ENCODE results near the gene MYZAP. TPM values are rescaled to one million over a fixed set of nuclear protein-coding genes. Genes with fewer than 3 reads are reported as not detected.

The MYZAP gene
- polyA plus RNA-seq, 1 donor from 2014 or later: not detected

- no peaks in the 10 kb centered on the region for H3K36me3 ChIP-seq (ENCODE audit: insufficient read depth, low read length)
- no peaks in the 10 kb centered on the region for H3K79me2 ChIP-seq (replicated peaks; ENCODE audit: insufficient read depth, low read length)
- TF ChIP-seq EP300 (conservative IDR thresholded peaks at IDR 0.05; ENCODE audit: poor library complexity, severe bottlenecking) (no peak), MXI1 (conservative IDR thresholded peaks at IDR 0.05; ENCODE audit: poor library complexity, severe bottlenecking) (no peak), EZH2 (IDR thresholded peaks at IDR 0.05; ENCODE audit: borderline replicate concordance, insufficient read depth, low read length, poor library complexity, severe bottlenecking) (no peak)
- no peak overlapping the region for H3K4me2 ChIP-seq (ENCODE audit: low read length)
- H3K27me3 ChIP-seq (ENCODE audit: insufficient read depth, low read depth, low read length): no peaks in the 10 kb centered on the region
- no peaks in the 10 kb centered on the region for H3K9me3 ChIP-seq (ENCODE audit: low read length)
- H3F3A ChIP-seq (ENCODE audit: insufficient read depth, low read length, poor library complexity, severe bottlenecking): no peaks in the 10 kb centered on the region
- H4K20me1 ChIP-seq (ENCODE audit: insufficient read depth): no peaks in the 10 kb centered on the region
- no peak overlapping the region for H3K27ac ChIP-seq (ENCODE audit: low read length)
- no peaks in the 10 kb centered on the region for H3K9me2 ChIP-seq (ENCODE audit: insufficient read depth, low read length)
- no peak overlapping the region for H2AFZ ChIP-seq (ENCODE audit: low read depth, low read length)
- H3K4me3 ChIP-seq (ENCODE audit: low read length): no peak overlapping the region
- no peak overlapping the region for H3K9ac ChIP-seq (ENCODE audit: low read length)
These were observed 104.4 kb downstream of the MYZAP start for GRCh38 chr15:57696146-57696545.

- H3K4me2 ChIP-seq (ENCODE audit: low read length): no peak overlapping the region
- H2AFZ ChIP-seq (ENCODE audit: low read depth, low read length): no peak overlapping the region
- no peaks in the 10 kb centered on the region for H3K9me3 ChIP-seq (ENCODE audit: low read length)
- no peak overlapping the region for H3K27ac ChIP-seq (ENCODE audit: low read length)
- H3K79me2 ChIP-seq (replicated peaks; ENCODE audit: insufficient read depth, low read length): no peaks in the 10 kb centered on the region
- no peak overlapping the region for H3K4me3 ChIP-seq (ENCODE audit: low read length)
- H3K27me3 ChIP-seq (ENCODE audit: insufficient read depth, low read depth, low read length): no peaks in the 10 kb centered on the region
- no peaks in the 10 kb centered on the region for H3K36me3 ChIP-seq (ENCODE audit: insufficient read depth, low read length)
- no peaks in the 10 kb centered on the region for H3K9me2 ChIP-seq (ENCODE audit: insufficient read depth, low read length)
- TF ChIP-seq RAD21 (conservative IDR thresholded peaks at IDR 0.05) (no peak), EZH2 (IDR thresholded peaks at IDR 0.05; ENCODE audit: borderline replicate concordance, insufficient read depth, low read length, poor library complexity, severe bottlenecking) (no peak), TAF1 (IDR thresholded peaks at IDR 0.05; ENCODE audit: low read depth) (no peak), CTCF (IDR thresholded peaks at IDR 0.05; ENCODE audit: poor library complexity, severe bottlenecking) (no peak), EP300 (conservative IDR thresholded peaks at IDR 0.05; ENCODE audit: poor library complexity, severe bottlenecking) (no peak), MXI1 (conservative IDR thresholded peaks at IDR 0.05; ENCODE audit: poor library complexity, severe bottlenecking) (no peak), REST (IDR thresholded peaks at IDR 0.05; ENCODE audit: borderline replicate concordance) (no peak), POLR2AphosphoS5 (IDR thresholded peaks at IDR 0.05) (no peak), SMC3 (conservative IDR thresholded peaks at IDR 0.05; ENCODE audit: poor library complexity) (no peak)
- H4K20me1 ChIP-seq (ENCODE audit: insufficient read depth): no peaks in the 10 kb centered on the region
- no peak overlapping the region for H3K9ac ChIP-seq (ENCODE audit: low read length)
- H3F3A ChIP-seq (ENCODE audit: insufficient read depth, low read length, poor library complexity, severe bottlenecking): no peaks in the 10 kb centered on the region
These were observed 105.9 kb downstream of the MYZAP start for GRCh38 chr15:57697588-57697987.
